Panc1 (cell line): ENCODE data around the gene PLN. TPM values are rescaled to one million over a fixed set of nuclear protein-coding genes. Genes with fewer than 3 reads are reported as not detected.

Experiments
- ATAC-seq: fragments of 200-7000 bp; cut with Tn5 transposase; 2 replicates; pipeline ENCODE4 v1.9.1; 2020; ENCODE audit warnings: mild to moderate bottlenecking, moderate library complexity
- BruUV-seq: library from RNA; stranded (reverse); fragments of 400-500 nt; replicated peaks from 2 replicates; lab custom pipeline; 2021; lab: Mats Ljungman, UMichigan
- CTCF ChIA-PET: fragments of 300-600 bp; sonication (Branson Sonifier 250); formaldehyde crosslinking; loops from one replicate; lab custom pipeline; 2022; ENCODE audit warnings: antibody characterized with exemption; lab: Charles Lee
- POLR2A ChIA-PET: fragments of 300-600 bp; sonication (Branson Sonifier 250); formaldehyde crosslinking; loops from one replicate; lab custom pipeline; 2022; ENCODE audit warnings: antibody characterized with exemption; lab: Charles Lee
- DNase-seq: peaks from one replicate; pipeline ENCODE4 v3.0.0-alpha.2; 2010; ENCODE audit warnings: low read depth, low spot score
- H3K27ac ChIP-seq: 2 replicates; pipeline ENCODE4 v1.5.1; 2011; ENCODE audit warnings: mild to moderate bottlenecking, low read length, inconsistent platforms
- H3K27me3 ChIP-seq: fragments of 200-500 bp; sonication (Bioruptor generic); 2 replicates; pipeline ENCODE4 v1.6.0; 2014; ENCODE audit warnings: low read length, inconsistent platforms; ENCODE audit not compliant: control insufficient read depth, insufficient read depth
- H3K36me3 ChIP-seq: fragments of 200-500 bp; sonication (Bioruptor generic); 2 replicates; pipeline ENCODE4 v1.5.1; 2014; ENCODE audit warnings: inconsistent platforms, mild to moderate bottlenecking, low read length, moderate library complexity; ENCODE audit not compliant: control insufficient read depth, insufficient read depth
- H3K4me1 ChIP-seq: 2 replicates; pipeline ENCODE4 v1.5.1; 2011; ENCODE audit warnings: inconsistent platforms, mild to moderate bottlenecking, low read length, moderate library complexity; ENCODE audit not compliant: control insufficient read depth, insufficient read depth
- H3K4me3 ChIP-seq, 2 experiments: 2 replicates each; pipeline ENCODE4 v1.5.1; 2011 to 2012; ENCODE audit warnings: low read depth in 2 of 2, low read length in 2 of 2, mild to moderate bottlenecking in 2 of 2, inconsistent platforms in 1 of 2, moderate library complexity in 1 of 2
- H3K9me3 ChIP-seq: fragments of 200-500 bp; sonication (Bioruptor generic); 2 replicates; pipeline ENCODE4 v1.5.1; 2014; ENCODE audit warnings: low read depth, mild to moderate bottlenecking, inconsistent platforms, low read length, moderate library complexity; ENCODE audit not compliant: control insufficient read depth, insufficient read depth
- POLR2AphosphoS5 ChIP-seq: IDR thresholded peaks from 2 replicates; pipeline ENCODE4 v1.6.1; 2012; ENCODE audit warnings: mild to moderate bottlenecking, low read depth, low read length, moderate library complexity
- SIN3A ChIP-seq: IDR thresholded peaks from 2 replicates; pipeline ENCODE4 v1.6.1; 2012; ENCODE audit warnings: low read depth, mild to moderate bottlenecking, low read length, moderate library complexity, borderline replicate concordance; ENCODE audit not compliant: insufficient read depth
- TCF7L2 ChIP-seq: IDR thresholded peaks from 2 replicates; pipeline ENCODE4 v1.6.1; 2011; ENCODE audit warnings: mild to moderate bottlenecking, low read depth, low read length, inconsistent platforms
- in situ Hi-C: cut with HindIII; loops from 2 replicates; pipeline ENCODE4 v1.10.0; 2016; ENCODE audit warnings: low sequenced_read_pairs, low pct_unique_long_range_greater_than_20kb
- intact Hi-C: fragments of 100-400 bp; cut with micrococcal nuclease; formaldehyde crosslinking; loops from one replicate; pipeline ENCODE4 v1.10.0; 2022; ENCODE audit not compliant: unreplicated experiment
- total RNA-seq: library from RNA; stranded (reverse); gene quantifications from one replicate; pipeline ENCODE4 v1.2.1, GENCODE V29; 2021; ENCODE audit not compliant: unreplicated experiment
- TF ChIP-seq, protein P1 (sequence below), 2 experiments: IDR thresholded peaks; 2 replicates each; pipeline ENCODE4 v1.6.1; 2011 to 2012; ENCODE audit warnings: low read depth in 2 of 2, control low read depth in 1 of 2, low read length in 1 of 2, mild to moderate bottlenecking in 1 of 2, moderate library complexity in 1 of 2; ENCODE audit not compliant: insufficient read depth in 1 of 2
- TF ChIP-seq, protein P2 (sequence below): fragments of 450-650 bp; IDR thresholded peaks from 2 replicates; pipeline ENCODE4 v1.5.1; 2017; ENCODE audit warnings: mild to moderate bottlenecking

The PLN gene
- total RNA-seq, 1 experiment from 2014 or later = not detected

DNA sequence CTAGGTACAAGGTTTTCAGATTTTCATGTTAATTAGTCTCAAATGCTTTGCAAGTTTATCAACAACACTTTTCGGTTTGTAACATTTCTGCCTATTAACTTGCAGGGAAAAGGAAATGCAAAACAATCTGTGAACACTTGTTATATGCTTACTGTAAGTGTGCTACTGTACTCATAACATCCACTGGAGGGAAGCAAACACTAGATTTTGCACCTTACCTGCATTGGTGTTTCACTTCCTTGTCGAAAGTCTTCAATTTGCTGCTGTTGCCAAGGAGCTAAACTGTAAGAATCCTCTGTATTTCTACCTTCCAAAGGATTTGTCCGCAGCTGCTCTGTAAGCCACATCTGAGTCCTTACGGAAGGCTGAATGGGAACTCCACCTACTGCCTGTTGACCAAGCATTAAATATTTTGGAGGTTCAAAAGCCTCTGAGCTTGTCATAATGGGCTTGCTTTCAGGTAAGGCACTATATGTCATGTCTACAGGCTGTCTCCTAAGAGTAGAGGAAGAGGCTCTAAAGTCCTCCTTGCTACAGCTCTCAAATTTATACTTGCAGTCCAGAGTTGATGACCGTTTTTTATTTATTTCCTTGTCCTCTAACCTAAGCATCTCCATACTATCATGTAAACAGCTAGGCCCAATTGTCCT lies 17.3 kb downstream of the PLN start:
- no peaks in the 10 kb centered on the region for H3K27me3 ChIP-seq
- ChIA-PET CTCF (interaction anchor here (0.8 kb wide), 1 partner anchor 53 kb away, joined by 3 read pairs; no protein-coding TSS in a partner anchor), POLR2A (no interaction called here)
- BruUV-seq = no TSS peak
- peak; percentile 82 for ATAC-seq
- H3K9me3 ChIP-seq = no peaks in the 10 kb centered on the region
- no peak overlapping the region for H3K4me3 ChIP-seq
- no peaks in the 10 kb centered on the region for H3K36me3 ChIP-seq
- intact Hi-C loops (loop anchor here (1.0 to 5.0 kb wide), 3 partner anchors 52 to 237 kb away; no protein-coding TSS in a partner anchor), in situ Hi-C loops (no loop called here)
- H3K4me1 ChIP-seq = no peaks in the 10 kb centered on the region
- no peak for TF ChIP-seq SIN3A
- TF ChIP-seq POLR2AphosphoS5 = no peak
- TF ChIP-seq, protein P1, sequence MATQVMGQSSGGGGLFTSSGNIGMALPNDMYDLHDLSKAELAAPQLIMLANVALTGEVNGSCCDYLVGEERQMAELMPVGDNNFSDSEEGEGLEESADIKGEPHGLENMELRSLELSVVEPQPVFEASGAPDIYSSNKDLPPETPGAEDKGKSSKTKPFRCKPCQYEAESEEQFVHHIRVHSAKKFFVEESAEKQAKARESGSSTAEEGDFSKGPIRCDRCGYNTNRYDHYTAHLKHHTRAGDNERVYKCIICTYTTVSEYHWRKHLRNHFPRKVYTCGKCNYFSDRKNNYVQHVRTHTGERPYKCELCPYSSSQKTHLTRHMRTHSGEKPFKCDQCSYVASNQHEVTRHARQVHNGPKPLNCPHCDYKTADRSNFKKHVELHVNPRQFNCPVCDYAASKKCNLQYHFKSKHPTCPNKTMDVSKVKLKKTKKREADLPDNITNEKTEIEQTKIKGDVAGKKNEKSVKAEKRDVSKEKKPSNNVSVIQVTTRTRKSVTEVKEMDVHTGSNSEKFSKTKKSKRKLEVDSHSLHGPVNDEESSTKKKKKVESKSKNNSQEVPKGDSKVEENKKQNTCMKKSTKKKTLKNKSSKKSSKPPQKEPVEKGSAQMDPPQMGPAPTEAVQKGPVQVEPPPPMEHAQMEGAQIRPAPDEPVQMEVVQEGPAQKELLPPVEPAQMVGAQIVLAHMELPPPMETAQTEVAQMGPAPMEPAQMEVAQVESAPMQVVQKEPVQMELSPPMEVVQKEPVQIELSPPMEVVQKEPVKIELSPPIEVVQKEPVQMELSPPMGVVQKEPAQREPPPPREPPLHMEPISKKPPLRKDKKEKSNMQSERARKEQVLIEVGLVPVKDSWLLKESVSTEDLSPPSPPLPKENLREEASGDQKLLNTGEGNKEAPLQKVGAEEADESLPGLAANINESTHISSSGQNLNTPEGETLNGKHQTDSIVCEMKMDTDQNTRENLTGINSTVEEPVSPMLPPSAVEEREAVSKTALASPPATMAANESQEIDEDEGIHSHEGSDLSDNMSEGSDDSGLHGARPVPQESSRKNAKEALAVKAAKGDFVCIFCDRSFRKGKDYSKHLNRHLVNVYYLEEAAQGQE (IDR thresholded peaks at IDR 0.05; ENCODE audit: insufficient read depth in 1 of 2, low read depth in 2 of 2, low read length in 1 of 2) = no peak
- TF ChIP-seq, protein P2, sequence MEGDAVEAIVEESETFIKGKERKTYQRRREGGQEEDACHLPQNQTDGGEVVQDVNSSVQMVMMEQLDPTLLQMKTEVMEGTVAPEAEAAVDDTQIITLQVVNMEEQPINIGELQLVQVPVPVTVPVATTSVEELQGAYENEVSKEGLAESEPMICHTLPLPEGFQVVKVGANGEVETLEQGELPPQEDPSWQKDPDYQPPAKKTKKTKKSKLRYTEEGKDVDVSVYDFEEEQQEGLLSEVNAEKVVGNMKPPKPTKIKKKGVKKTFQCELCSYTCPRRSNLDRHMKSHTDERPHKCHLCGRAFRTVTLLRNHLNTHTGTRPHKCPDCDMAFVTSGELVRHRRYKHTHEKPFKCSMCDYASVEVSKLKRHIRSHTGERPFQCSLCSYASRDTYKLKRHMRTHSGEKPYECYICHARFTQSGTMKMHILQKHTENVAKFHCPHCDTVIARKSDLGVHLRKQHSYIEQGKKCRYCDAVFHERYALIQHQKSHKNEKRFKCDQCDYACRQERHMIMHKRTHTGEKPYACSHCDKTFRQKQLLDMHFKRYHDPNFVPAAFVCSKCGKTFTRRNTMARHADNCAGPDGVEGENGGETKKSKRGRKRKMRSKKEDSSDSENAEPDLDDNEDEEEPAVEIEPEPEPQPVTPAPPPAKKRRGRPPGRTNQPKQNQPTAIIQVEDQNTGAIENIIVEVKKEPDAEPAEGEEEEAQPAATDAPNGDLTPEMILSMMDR = peak; percentile 63
- peak; percentile 39 for DNase-seq
- no peak overlapping the region for H3K27ac ChIP-seq

DNA sequence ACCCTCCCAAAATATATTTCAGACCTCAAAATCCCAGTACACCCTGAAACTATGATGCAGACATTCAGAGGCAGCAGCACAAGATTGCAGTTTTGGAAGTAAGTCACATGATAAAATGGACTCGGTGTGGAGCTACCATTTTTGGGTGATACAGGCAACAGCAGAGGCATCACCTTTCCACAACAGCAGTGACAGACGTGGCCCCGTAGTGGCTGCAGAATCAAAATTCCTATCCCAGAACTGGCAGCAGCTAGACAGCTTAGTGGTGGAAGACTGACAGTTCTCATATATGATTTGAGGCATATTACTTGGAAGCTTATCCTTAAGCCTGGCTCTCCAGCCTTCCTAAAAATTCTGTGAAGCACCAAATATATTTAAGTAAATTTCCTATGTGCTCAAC lies 19.9 kb downstream of the PLN start:
- no TSS peak for BruUV-seq
- ATAC-seq (no peak), DNase-seq (no peak)
- POLR2A ChIA-PET = no interaction called here
- in situ Hi-C loops = no loop called here
- TF ChIP-seq POLR2AphosphoS5 = no peak
- TF ChIP-seq, protein P2 = no peak
- TF ChIP-seq, protein P1 (IDR thresholded peaks at IDR 0.05; ENCODE audit: insufficient read depth in 1 of 2, low read depth in 2 of 2, low read length in 1 of 2) = no peak
- no peak for TF ChIP-seq SIN3A
- TF ChIP-seq TCF7L2 = no peak
- intact Hi-C loops = loop anchor here (5.0 kb wide), 2 partner anchors 49 to 234 kb away; no protein-coding TSS in a partner anchor
- H3K4me3 ChIP-seq = no peak overlapping the region
- H3K36me3 ChIP-seq = no peaks in the 10 kb centered on the region
- no peaks in the 10 kb centered on the region for H3K27me3 ChIP-seq
- CTCF ChIA-PET = no interaction called here
- H3K4me1 ChIP-seq = no peaks in the 10 kb centered on the region
- H3K27ac ChIP-seq = no peak overlapping the region
- H3K9me3 ChIP-seq = no peaks in the 10 kb centered on the region
